GM18505 (cell line): ENCODE data around the gene PLIN1.

ENCODE experiments used
- ATAC-seq: cut with Tn5 transposase; IDR thresholded peaks from one replicate; pipeline ENCODE4 v1.9.1; 2021; ENCODE audit not compliant: unreplicated experiment
- POLR2A ChIP-seq: IDR thresholded peaks from 4 replicates; pipeline ENCODE4 v1.6.1; 2011; ENCODE audit warnings: borderline replicate concordance; ENCODE audit not compliant: insufficient read depth, insufficient read length; ENCODE audit errors: extremely low read depth

PLIN1 gene

GRCh38 chr15:89623165-89623564 is 56.0 kb downstream of the PLIN1 start:
- no peak for TF ChIP-seq POLR2A
- ATAC-seq, result no peak

- no peak for ATAC-seq
- TF ChIP-seq POLR2A, result no peak
These were observed 57.6 kb downstream of the PLIN1 start for GRCh38 chr15:89621547-89621946.

- no peak for TF ChIP-seq POLR2A
- ATAC-seq, result no peak
These were observed 62.9 kb downstream of the PLIN1 start for GRCh38 chr15:89616228-89616627.

DNA sequence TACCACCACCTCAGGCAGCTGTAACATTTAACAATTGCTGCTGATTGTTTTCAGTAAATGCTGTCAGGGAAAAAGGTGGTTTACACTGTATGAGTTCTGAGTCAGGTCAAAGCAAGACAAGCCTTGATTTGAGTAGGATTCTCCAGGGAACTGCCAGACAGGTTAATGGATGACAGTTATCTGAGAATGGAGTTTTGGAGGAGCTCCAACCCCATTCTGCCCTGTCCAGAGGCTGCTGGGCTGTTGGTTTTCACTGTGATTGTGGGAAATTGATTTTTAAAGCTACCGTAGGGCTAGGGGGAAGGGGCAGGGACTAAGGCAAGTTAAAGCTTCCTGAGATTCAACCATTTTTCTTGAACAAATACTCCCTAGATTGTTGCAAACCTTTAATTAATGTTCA is 64.0 kb downstream of the PLIN1 start:
- no peak for ATAC-seq
- TF ChIP-seq POLR2A, result no peak
